Measurements from ENCODE around the gene UBE2D2. TPM values are rescaled to one million over a fixed set of nuclear protein-coding genes. Genes with fewer than 3 reads are reported as not detected.
A peak's percentile ranks its signal among the peaks of the same experiment; 100 is the strongest.

The UBE2D2 gene
- total RNA-seq, 1 experiment from 2014 or later: 187 TPM

GRCh38 chr5:139665626-139666025 lies 104.5 kb downstream of the UBE2D2 start:
- TF ChIP-seq CTCF (IDR thresholded peaks at IDR 0.05; ENCODE audit: unreplicated experiment): no peak
- no peak overlapping the region for H3K4me3 Mint-ChIP-seq (ENCODE audit: low read depth, unreplicated experiment)
- BruUV-seq (replicated peaks): no TSS peak
- no peaks in the 10 kb centered on the region for H3K9me3 Mint-ChIP-seq (ENCODE audit: low read depth, unreplicated experiment)
- peaks cover 30% of the 10 kb centered on the region for H3K36me3 Mint-ChIP-seq (ENCODE audit: insufficient read depth, unreplicated experiment)
- H3K4me1 Mint-ChIP-seq (ENCODE audit: low read depth, unreplicated experiment): peaks cover 64% of the 10 kb centered on the region
- no peak for DNase-seq
- H3K27ac Mint-ChIP-seq (ENCODE audit: unreplicated experiment): no peak overlapping the region
- H3K27me3 Mint-ChIP-seq (ENCODE audit: unreplicated experiment): no peaks in the 10 kb centered on the region
- CTCF ChIA-PET: no interaction called here
- intact Hi-C loops (cut with micrococcal nuclease; ENCODE audit: unreplicated experiment): no loop called here

- DNase-seq: no peak
- intact Hi-C loops (cut with micrococcal nuclease; ENCODE audit: unreplicated experiment): no loop called here
- BruUV-seq (replicated peaks): no TSS peak
- Mint-ChIP-seq H3K36me3 (ENCODE audit: insufficient read depth, unreplicated experiment) (peaks cover 26% of the 10 kb centered on the region), H3K27me3 (ENCODE audit: unreplicated experiment) (no peaks in the 10 kb centered on the region), H3K9me3 (ENCODE audit: low read depth, unreplicated experiment) (no peaks in the 10 kb centered on the region), H3K4me3 (ENCODE audit: low read depth, unreplicated experiment) (no peak overlapping the region), H3K4me1 (ENCODE audit: low read depth, unreplicated experiment) (peaks cover 64% of the 10 kb centered on the region), H3K27ac (ENCODE audit: unreplicated experiment) (no peak overlapping the region)
- TF ChIP-seq CTCF (IDR thresholded peaks at IDR 0.05; ENCODE audit: unreplicated experiment): no peak
- CTCF ChIA-PET: interaction anchor here (1.8 to 2.9 kb wide), 2 partner anchors 31 to 33 kb away, joined by 6 to 11 read pairs; no protein-coding TSS in a partner anchor
Observed at GRCh38 chr5:139666551-139666950, 105.4 kb downstream of the UBE2D2 start.

GRCh38 chr5:139667001-139667729 lies 106.0 kb downstream of the UBE2D2 start:
- CTCF ChIA-PET: interaction anchor here (1.2 to 2.9 kb wide), 5 partner anchors 9 to 108 kb away, joined by 3 to 11 read pairs (median 5); no protein-coding TSS in a partner anchor
- peaks cover 63% of the 10 kb centered on the region for H3K4me1 Mint-ChIP-seq (ENCODE audit: low read depth, unreplicated experiment)

GRCh38 chr5:139667730-139668063 lies 106.6 kb downstream of the UBE2D2 start:
- H3K27me3 Mint-ChIP-seq (ENCODE audit: unreplicated experiment): no peaks in the 10 kb centered on the region
- no peak for TF ChIP-seq CTCF (IDR thresholded peaks at IDR 0.05; ENCODE audit: unreplicated experiment)
- peaks cover 21% of the 10 kb centered on the region for H3K36me3 Mint-ChIP-seq (ENCODE audit: insufficient read depth, unreplicated experiment)
- H3K4me3 Mint-ChIP-seq (ENCODE audit: low read depth, unreplicated experiment): peak overlapping the region; percentile 66
- peaks cover 60% of the 10 kb centered on the region for H3K4me1 Mint-ChIP-seq (ENCODE audit: low read depth, unreplicated experiment)
- peak overlapping the region; percentile 47 for H3K27ac Mint-ChIP-seq (ENCODE audit: unreplicated experiment)
- CTCF ChIA-PET: interaction anchor here (1.2 to 2.9 kb wide), 5 partner anchors 10 to 108 kb away, joined by 3 to 11 read pairs (median 5); no protein-coding TSS in a partner anchor
- no peak for DNase-seq
- H3K9me3 Mint-ChIP-seq (ENCODE audit: low read depth, unreplicated experiment): no peaks in the 10 kb centered on the region
- intact Hi-C loops (cut with micrococcal nuclease; ENCODE audit: unreplicated experiment): no loop called here
- no TSS peak for BruUV-seq (replicated peaks)

More at GRCh38 chr5:139667001-139667729, 106.0 kb downstream of the UBE2D2 start:
- H3K4me3 Mint-ChIP-seq (ENCODE audit: low read depth, unreplicated experiment): no peak overlapping the region
- TF ChIP-seq CTCF (IDR thresholded peaks at IDR 0.05; ENCODE audit: unreplicated experiment): no peak
- DNase-seq: no peak
- intact Hi-C loops (cut with micrococcal nuclease; ENCODE audit: unreplicated experiment): no loop called here
- peaks cover 20% of the 10 kb centered on the region for H3K36me3 Mint-ChIP-seq (ENCODE audit: insufficient read depth, unreplicated experiment)
- no TSS peak for BruUV-seq (replicated peaks)
- no peaks in the 10 kb centered on the region for H3K9me3 Mint-ChIP-seq (ENCODE audit: low read depth, unreplicated experiment)
- no peaks in the 10 kb centered on the region for H3K27me3 Mint-ChIP-seq (ENCODE audit: unreplicated experiment)
- H3K27ac Mint-ChIP-seq (ENCODE audit: unreplicated experiment): no peak overlapping the region

All from Calu3 (cell line).